Amygdala (tissue), 56 donors: ENCODE results near the gene OR1J4.

Source experiments
- DNase-seq, 56 donors: peaks; one replicate each; lab custom pipeline; 2025; lab: John Stamatoyannopoulos, UW

OR1J4 gene

DNA sequence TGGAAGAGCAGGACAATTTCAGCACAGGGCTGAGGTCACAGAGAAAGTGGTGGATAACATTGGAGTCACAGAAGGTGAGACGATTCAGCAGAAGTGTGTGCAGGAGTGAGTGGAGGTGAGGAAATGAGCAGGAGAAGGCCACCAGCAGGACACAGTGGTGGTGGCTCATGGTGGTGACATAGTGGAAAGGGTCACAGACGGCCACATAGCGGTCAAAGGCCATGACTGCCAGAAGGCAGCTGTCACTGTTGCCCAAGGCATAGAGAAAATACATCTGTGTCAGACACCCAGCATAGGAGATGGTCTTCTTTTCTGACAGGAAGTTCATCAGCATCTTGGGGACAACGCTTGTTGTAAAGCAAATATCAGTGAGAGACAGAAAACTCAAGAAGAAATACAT lies 49.0 kb downstream of the OR1J4 start:
- no peak for DNase-seq
